ENCODE data around the gene TIMP4. TPM values are rescaled to one million over a fixed set of nuclear protein-coding genes. Genes with fewer than 3 reads are reported as not detected.

The TIMP4 gene
- total RNA-seq, 8 experiments from 2014 or later, result 0.22 to 11.6 (median 1.6) TPM; not detected in 1

DNA sequence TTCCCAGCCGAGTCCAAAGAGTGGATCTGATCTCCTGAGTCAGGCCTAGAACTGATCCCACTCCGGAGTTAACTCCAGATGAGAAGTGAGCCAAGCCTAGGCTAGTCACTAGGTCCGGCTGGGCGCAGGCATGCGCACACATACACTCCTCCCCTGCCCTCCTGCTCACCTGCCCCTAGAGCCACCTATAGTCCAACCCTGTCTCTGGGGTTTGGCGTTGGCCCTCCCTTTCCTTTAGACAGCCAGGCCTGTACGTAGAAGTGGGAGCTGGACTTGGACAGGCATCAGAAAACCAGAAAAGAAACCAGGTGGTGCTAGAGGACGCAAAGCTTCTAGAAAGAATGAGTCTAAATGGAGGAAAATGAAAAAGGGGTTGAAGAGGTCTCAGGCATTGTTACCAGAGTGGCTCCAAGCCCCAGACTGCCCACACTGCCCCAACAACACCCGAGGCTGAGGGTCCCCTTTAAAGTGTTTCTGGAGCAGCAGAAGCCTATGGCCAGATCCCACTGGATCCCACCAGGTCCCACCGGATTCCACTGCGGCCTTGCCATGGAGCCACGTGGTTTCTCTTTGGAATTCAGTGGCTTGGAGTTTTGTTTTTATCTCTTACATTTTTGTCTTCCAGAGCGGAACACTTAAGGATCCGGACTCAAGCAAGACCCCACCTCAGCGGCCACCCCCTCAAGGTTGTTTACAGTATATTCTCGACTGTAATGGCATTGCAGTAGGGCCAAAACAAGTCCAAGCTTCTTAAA, 24.2 kb upstream of the TIMP4 start:
- in situ Hi-C loops (cut with MboI; ENCODE audit: low pct_unique_long_range_greater_than_20kb in 2 of 9, low sequenced_read_pairs in 9 of 9, unreplicated experiment in 9 of 9), result loop anchor here in 1 of 9 experiments (25.0 kb wide), 1 partner anchor 279 kb away; no protein-coding TSS in a partner anchor

GRCh38 chr3:12181806-12182205, 23.1 kb upstream of the TIMP4 start:
- ATAC-seq (replicated peaks in 6 of 8), result no peak
- in situ Hi-C loops (cut with MboI; ENCODE audit: low pct_unique_long_range_greater_than_20kb in 2 of 9, low sequenced_read_pairs in 9 of 9, unreplicated experiment in 9 of 9), result loop anchor here in 1 of 9 experiments (25.0 kb wide), 1 partner anchor 280 kb away; no protein-coding TSS in a partner anchor
- WGBS, 10 experiments, result 70 to 100% (median 89%) methylated on average over 1 to 2 of the region's 2 CpGs; no CpG with 5 or more reads in 3 of the 10 experiments
- Histone ChIP-seq H3K4me3 (no peak overlapping the region), H3K27ac (no peak overlapping the region), H3K4me1 (replicated peaks in 1 of 2) (no peaks in the 10 kb centered on the region)

More for the DNA sequence above, 24.2 kb upstream of the TIMP4 start:
- Histone ChIP-seq H3K27ac (no peak overlapping the region), H3K4me1 (replicated peaks in 1 of 2) (no peaks in the 10 kb centered on the region), H3K4me3 (no peak overlapping the region)
- WGBS, 10 experiments, result 59 to 100% (median 85%) methylated on average over 2 to 10 of the region's 16 CpGs; no CpG with 5 or more reads in 2 of the 10 experiments
- ATAC-seq (replicated peaks in 6 of 8), result no peak

DNA sequence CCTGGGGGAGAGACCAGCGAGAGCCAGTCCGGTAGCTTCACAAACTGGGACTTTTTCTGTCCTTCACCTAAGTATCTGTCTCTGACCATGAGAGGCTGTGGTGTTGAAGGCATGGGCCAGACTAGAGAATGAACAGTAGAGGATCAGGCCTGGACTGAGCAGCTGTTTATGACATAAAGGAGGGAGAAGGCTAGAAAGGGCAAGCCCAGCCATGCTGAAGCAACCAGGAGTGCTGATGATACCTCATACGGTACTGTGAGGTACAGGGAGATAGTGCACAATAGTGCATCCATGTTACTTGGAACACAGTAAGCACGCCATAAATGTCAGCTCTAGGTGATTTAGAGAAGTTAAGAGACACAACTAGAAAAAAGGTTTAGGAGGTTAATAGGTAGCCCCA, 22.6 kb upstream of the TIMP4 start:
- Histone ChIP-seq H3K4me3 (no peak overlapping the region), H3K27ac (no peak overlapping the region), H3K4me1 (replicated peaks in 1 of 2) (no peaks in the 10 kb centered on the region)
- in situ Hi-C loops (cut with MboI; ENCODE audit: low pct_unique_long_range_greater_than_20kb in 2 of 9, low sequenced_read_pairs in 9 of 9, unreplicated experiment in 9 of 9), result loop anchor here in 1 of 9 experiments (25.0 kb wide), 1 partner anchor 281 kb away; no protein-coding TSS in a partner anchor
- 71 to 100% (median 95%) methylated on average over 1 to 4 of the region's 4 CpGs; no CpG with 5 or more reads in 1 of the 10 experiments for WGBS, 10 experiments
- no peak for ATAC-seq (replicated peaks in 6 of 8)

DNA sequence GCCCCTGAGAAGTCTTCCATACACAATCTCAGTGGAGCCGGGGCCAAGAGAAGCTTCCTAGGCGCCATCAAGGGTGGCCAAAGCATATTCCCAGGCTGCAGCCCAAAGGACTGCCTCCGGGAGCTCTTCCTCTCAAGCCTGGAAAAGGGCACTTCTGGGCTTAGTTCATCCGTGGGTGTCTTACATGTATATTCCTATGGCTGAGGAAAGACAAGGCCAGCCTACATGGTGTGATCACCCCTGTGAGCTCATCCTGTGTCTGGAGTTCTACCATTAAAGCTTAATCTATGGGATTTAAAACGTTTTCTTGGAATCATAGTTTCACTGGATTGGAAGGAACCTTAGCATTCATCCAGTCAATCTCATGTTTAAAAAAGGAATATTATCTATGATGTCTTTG, 21.9 kb upstream of the TIMP4 start:
- no peak overlapping the region for H3K27ac ChIP-seq
- 67 to 94% (median 85%) methylated on average over 1 to 4 of the region's 5 CpGs; no CpG with 5 or more reads in 4 of the 10 experiments for WGBS, 10 experiments
- in situ Hi-C loops (cut with MboI; ENCODE audit: low pct_unique_long_range_greater_than_20kb in 2 of 9, low sequenced_read_pairs in 9 of 9, unreplicated experiment in 9 of 9), result loop anchor here in 1 of 9 experiments (25.0 kb wide), 1 partner anchor 282 kb away; no protein-coding TSS in a partner anchor
- no peak overlapping the region for H3K4me3 ChIP-seq
- H3K4me1 ChIP-seq (replicated peaks in 1 of 2), result no peaks in the 10 kb centered on the region
- ATAC-seq (replicated peaks in 6 of 8), result no peak

DNA sequence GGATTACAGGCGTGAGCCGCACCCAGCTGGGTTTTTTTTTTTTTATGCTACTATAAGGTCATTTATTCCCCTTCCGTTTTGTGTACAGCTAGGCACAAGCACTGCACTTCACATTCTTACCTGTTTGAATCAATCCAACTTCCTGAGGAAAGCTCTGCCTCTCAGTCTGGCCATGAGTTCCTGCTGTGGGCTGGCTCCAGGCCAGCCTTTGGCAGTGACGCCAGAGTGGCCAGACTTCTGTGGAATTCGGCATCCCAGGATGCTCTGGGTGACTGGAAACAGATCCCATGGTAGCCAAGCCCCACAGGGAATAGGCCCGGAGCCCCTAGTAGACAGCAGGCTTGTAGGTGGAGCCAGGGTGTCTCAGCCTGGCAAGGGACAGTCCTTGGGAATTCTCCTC, 21.5 kb upstream of the TIMP4 start:
- H3K4me1 ChIP-seq (replicated peaks in 1 of 2), result no peaks in the 10 kb centered on the region
- H3K4me3 ChIP-seq, result no peak overlapping the region
- no peak for ATAC-seq (replicated peaks in 6 of 8)
- 0 to 93% (median 78%) methylated on average over 1 to 5 of the region's 6 CpGs; no CpG with 5 or more reads in 4 of the 10 experiments for WGBS, 10 experiments
- in situ Hi-C loops (cut with MboI; ENCODE audit: low pct_unique_long_range_greater_than_20kb in 2 of 9, low sequenced_read_pairs in 9 of 9, unreplicated experiment in 9 of 9), result loop anchor here in 1 of 9 experiments (25.0 kb wide), 1 partner anchor 282 kb away; no protein-coding TSS in a partner anchor
- no peak overlapping the region for H3K27ac ChIP-seq

GRCh38 chr3:12179441-12179840, 20.7 kb upstream of the TIMP4 start:
- Histone ChIP-seq H3K27ac (no peak overlapping the region), H3K4me3 (no peak overlapping the region), H3K4me1 (replicated peaks in 1 of 2) (no peaks in the 10 kb centered on the region)
- in situ Hi-C loops (cut with MboI; ENCODE audit: low pct_unique_long_range_greater_than_20kb in 2 of 9, low sequenced_read_pairs in 9 of 9, unreplicated experiment in 9 of 9), result loop anchor here in 1 of 9 experiments (25.0 kb wide), 1 partner anchor 283 kb away; no protein-coding TSS in a partner anchor
- WGBS, 10 experiments, result 25 to 100% (median 92%) methylated on average over 1 of the region's 1 CpG; no CpG with 5 or more reads in 4 of the 10 experiments
- no peak for ATAC-seq (replicated peaks in 6 of 8)

DNA sequence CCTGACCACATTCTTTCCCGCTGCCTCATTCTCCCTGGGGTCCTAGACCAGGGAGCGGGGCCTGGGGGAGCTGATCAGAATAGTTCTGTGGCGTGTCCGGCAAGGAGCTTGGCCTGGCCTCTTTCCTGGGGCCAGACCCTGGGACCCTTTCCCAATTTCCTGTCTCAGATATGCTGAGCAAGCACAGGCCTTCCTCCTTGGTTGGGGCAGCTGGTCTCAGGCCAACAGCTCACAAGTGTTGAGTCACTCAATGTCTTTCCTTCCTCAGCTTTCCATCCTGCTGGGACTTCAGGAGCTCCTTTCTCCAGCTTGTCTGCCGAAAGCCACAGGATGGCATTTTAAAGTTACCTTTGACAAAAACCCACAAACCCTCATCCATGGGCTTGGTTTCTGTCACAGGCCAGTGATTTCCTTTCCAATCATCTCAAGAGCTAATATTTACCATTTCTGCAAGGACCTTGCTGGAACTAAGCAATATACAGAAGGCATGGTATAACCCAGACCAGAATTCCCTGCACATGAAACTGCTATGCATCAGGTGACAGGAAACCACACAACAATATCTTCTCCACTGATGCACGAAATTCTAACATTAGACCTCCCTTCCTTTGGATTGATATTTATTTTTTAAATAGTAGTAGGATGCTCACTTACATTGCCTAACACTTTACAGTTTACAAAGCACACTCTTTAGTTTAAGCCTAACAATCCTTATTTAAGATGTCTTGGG, 19.5 kb upstream of the TIMP4 start:
- WGBS, 10 experiments, result 0 to 100% (median 73%) methylated on average over 1 to 6 of the region's 6 CpGs; no CpG with 5 or more reads in 4 of the 10 experiments
- no peak for ATAC-seq (replicated peaks in 6 of 8)
- H3K4me3 ChIP-seq, result no peak overlapping the region
- H3K27ac ChIP-seq, result no peak overlapping the region
- no peaks in the 10 kb centered on the region for H3K4me1 ChIP-seq (replicated peaks in 1 of 2)
- in situ Hi-C loops (cut with MboI; ENCODE audit: low pct_unique_long_range_greater_than_20kb in 2 of 9, low sequenced_read_pairs in 9 of 9, unreplicated experiment in 9 of 9), result loop anchor here in 1 of 9 experiments (25.0 kb wide), 1 partner anchor 284 kb away; no protein-coding TSS in a partner anchor

DNA sequence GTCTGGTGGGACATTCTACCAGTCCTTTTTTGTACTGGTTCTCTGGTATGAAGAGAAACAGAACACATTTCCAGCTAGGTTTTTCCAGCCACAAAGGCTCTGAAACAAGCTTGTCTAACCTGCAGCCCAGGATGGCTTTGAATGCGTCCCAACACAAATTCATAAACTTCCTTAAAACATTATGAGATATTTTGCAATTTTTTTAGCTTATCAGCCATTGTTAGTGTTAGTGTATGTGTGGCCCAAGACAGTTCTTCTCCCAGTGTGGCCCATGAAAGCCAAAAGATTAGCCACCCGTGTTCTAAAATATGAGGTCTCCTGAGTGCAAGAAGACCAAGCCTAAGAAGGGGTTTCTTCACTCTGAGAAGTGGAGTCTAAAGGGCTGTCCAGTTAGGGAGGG, 18.4 kb upstream of the TIMP4 start:
- in situ Hi-C loops (cut with MboI; ENCODE audit: low pct_unique_long_range_greater_than_20kb in 2 of 9, low sequenced_read_pairs in 9 of 9, unreplicated experiment in 9 of 9), result loop anchor here in 1 of 9 experiments (25.0 kb wide), 1 partner anchor 285 kb away; no protein-coding TSS in a partner anchor
- ATAC-seq (replicated peaks in 6 of 8), result no peak
- WGBS, 10 experiments, result 35 to 100% (median 86%) methylated on average over 1 to 2 of the region's 2 CpGs; no CpG with 5 or more reads in 3 of the 10 experiments

DNA sequence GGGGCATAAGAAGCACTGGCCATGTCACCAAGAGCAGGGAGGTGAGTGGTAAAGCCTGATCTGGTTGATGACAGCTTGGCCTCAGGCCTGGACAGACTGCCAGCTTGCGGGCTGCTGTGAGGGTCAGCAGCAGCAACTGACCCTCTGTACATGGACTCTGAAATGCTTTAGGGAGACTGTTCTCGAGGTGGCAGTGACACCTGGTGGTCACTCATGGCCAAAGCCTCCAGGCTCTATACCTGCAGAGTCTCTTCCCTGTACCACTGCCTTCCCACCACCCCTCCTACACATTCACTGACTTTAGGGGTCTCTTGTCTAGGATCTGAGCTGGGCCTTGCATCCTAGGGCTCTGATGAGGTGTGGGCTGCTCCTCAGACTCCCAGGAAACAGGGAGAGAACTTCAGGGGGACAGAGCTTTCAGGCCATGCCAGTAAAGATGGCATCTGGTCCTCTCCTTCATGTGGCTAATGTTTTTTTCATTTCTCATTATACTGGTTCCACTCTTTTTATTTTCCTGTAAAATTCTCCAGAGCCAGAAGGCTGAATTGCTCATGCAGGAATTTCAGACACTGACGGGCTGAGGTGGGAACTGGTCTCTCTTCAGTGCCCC, 17.2 kb upstream of the TIMP4 start:
- no peaks in the 10 kb centered on the region for H3K4me1 ChIP-seq (replicated peaks in 1 of 2)
- ATAC-seq (replicated peaks in 6 of 8), result peak; percentile 74 to 98 (median 92)
- H3K27ac ChIP-seq, result no peak overlapping the region
- no peak overlapping the region for H3K4me3 ChIP-seq
- in situ Hi-C loops (cut with MboI; ENCODE audit: low pct_unique_long_range_greater_than_20kb in 2 of 9, low sequenced_read_pairs in 9 of 9, unreplicated experiment in 9 of 9), result loop anchor here in 1 of 9 experiments (25.0 kb wide), 1 partner anchor 286 kb away; no protein-coding TSS in a partner anchor
- WGBS, 10 experiments, result 0 to 86% (median 66%) methylated on average over 1 to 2 of the region's 3 CpGs; no CpG with 5 or more reads in 5 of the 10 experiments

More for the DNA sequence above, 18.4 kb upstream of the TIMP4 start:
- Histone ChIP-seq H3K27ac (no peak overlapping the region), H3K4me3 (no peak overlapping the region), H3K4me1 (replicated peaks in 1 of 2) (no peaks in the 10 kb centered on the region)

DNA sequence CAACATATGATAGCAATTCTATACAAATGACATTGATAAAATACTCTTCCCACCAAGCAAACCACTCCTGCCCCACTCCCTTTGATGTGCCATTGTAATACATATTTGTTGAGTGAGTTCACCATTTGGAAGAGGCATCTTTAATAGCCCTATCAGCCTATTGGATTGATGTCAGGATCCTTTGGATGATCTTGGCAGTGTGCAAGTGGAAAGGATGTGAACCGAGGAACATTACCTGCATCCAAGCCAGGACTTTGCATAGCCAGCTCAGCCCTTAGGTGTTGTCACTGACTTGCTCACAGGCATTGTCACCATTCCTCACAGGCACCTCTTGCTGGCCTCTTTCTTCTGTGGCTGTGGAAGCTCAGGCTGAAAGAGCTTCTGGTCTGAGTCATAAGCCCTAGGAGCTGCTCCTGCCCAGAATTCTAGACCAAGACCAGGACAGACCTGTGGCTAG, 16.5 kb upstream of the TIMP4 start:
- peak in 4 of 8 experiments; percentile 10 to 69 (median 42) for ATAC-seq (replicated peaks in 6 of 8)
- WGBS, 10 experiments, result 0 to 100% (median 71%) methylated on average over 1 of the region's 1 CpG; no CpG with 5 or more reads in 4 of the 10 experiments
- H3K27ac ChIP-seq, result no peak overlapping the region
- no peaks in the 10 kb centered on the region for H3K4me1 ChIP-seq (replicated peaks in 1 of 2)
- in situ Hi-C loops (cut with MboI; ENCODE audit: low pct_unique_long_range_greater_than_20kb in 2 of 9, low sequenced_read_pairs in 9 of 9, unreplicated experiment in 9 of 9), result loop anchor here in 1 of 9 experiments (25.0 kb wide), 1 partner anchor 287 kb away; no protein-coding TSS in a partner anchor
- H3K4me3 ChIP-seq, result no peak overlapping the region

DNA sequence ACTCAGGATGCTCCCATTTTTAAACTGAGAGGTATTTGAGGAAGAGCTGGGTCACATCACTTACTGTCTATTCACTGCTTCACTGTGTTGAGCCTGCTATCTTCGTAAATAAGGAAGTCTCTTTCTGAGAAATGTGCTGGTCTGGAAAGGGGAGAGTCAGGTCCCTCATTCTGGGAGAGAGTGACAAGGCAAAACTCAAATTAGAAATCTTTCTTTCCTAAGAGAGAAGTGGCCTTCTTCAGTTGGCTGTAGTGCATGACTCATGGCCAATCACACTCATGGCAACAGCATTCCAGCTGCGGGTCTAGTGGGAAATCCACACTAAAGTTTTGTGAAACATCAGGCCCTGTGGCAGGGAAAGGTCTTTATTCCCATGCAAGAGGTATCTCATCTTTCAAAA, 11.5 kb upstream of the TIMP4 start:
- peak in 2 of 8 experiments; percentile 57 to 81 for ATAC-seq (replicated peaks in 6 of 8)
- WGBS, 10 experiments, result 0 to 100% (median 77%) methylated on average over 1 to 2 of the region's 2 CpGs; no CpG with 5 or more reads in 2 of the 10 experiments
- in situ Hi-C loops (cut with MboI; ENCODE audit: low pct_unique_long_range_greater_than_20kb in 2 of 9, low sequenced_read_pairs in 9 of 9, unreplicated experiment in 9 of 9), result no loop called here
- no peaks in the 10 kb centered on the region for H3K4me1 ChIP-seq (replicated peaks in 1 of 2)
- H3K4me3 ChIP-seq, result no peak overlapping the region
- no peak overlapping the region for H3K27ac ChIP-seq

- Histone ChIP-seq H3K4me1 (replicated peaks in 1 of 2) (no peaks in the 10 kb centered on the region), H3K27ac (no peak overlapping the region), H3K4me3 (no peak overlapping the region)
- ATAC-seq (replicated peaks in 6 of 8), result no peak
- in situ Hi-C loops (cut with MboI; ENCODE audit: low pct_unique_long_range_greater_than_20kb in 2 of 9, low sequenced_read_pairs in 9 of 9, unreplicated experiment in 9 of 9), result no loop called here
- 48 to 100% (median 84%) methylated on average over 1 to 3 of the region's 4 CpGs; no CpG with 5 or more reads in 4 of the 10 experiments for WGBS, 10 experiments
Observed at GRCh38 chr3:12165909-12166308, 7.2 kb upstream of the TIMP4 start.

Measured in motor neuron (in vitro differentiated cells).